Measurements from ENCODE around the gene COL23A1.

COL23A1 gene

DNA sequence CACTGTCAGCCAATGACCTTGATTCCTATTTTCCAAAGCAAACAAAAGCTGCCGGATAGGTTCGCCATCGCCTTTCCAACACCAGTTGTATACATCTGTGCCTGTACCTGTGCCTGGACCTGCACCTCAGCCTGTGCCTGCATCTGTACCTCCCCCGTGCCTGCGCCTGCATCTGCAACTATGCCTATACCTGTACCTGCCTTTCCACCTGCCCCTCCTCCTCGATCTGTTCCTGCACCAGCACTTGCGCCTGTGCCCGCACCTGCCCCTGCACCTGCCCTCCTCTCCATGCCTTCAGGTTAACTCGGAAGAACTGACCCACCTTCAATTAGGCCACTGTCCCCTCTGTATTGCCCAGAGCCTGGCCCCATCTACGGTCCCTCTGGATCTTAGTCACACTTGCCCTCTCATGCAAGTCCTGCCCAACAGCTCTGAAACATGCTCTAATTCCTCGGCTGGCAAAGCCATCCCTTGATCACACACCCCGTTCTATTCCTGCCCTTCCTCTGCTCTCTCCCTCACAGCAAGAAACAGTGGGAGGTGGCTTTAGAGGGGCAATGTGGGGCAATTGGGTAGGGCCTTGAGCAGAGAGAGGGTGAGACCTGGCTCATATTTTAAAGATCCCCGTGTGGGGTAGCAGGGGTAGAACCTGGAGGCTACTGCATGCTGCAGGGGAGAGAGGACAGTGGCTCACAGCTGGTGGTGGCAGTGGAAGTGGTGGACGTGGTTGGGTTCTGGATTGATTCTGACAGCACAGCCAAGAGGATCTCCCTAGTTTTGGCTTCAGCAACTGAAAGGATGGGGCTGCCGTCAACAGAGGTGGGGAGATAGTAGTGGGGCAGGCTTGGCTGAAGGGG, 298.0 kb downstream of the COL23A1 start:
- ATAC-seq: no peak
- no peak overlapping the region for H3K27ac Mint-ChIP-seq
- H3K36me3 Mint-ChIP-seq: no peaks in the 10 kb centered on the region
- peaks cover 50% of the 10 kb centered on the region for H3K27me3 Mint-ChIP-seq
- no peaks in the 10 kb centered on the region for H3K4me1 Mint-ChIP-seq
- no peak overlapping the region for H3K4me3 Mint-ChIP-seq
- H3K9me3 Mint-ChIP-seq: peaks cover 4% of the 10 kb centered on the region

DNA sequence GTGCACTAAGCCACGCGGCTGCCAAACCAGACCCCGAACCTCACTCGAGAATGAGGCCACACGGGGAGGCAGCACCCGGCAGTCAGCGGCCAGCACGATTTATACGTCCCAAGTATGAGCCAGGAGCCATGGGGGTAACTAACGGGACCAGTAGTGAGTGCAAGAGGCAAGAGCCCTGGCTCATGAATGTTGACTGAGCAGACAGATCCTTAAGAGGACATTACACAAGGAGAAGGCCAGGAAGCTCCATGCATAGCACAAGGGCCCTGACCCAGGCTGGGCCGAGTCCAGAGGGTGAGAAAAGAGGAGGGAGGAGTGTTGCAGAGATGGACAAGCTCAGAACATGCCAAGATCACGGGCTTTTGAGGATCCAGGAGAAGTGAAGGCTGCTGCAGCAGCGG, 299.0 kb downstream of the COL23A1 start:
- no peak overlapping the region for H3K27ac Mint-ChIP-seq
- peaks cover 4% of the 10 kb centered on the region for H3K9me3 Mint-ChIP-seq
- ATAC-seq: no peak
- no peaks in the 10 kb centered on the region for H3K36me3 Mint-ChIP-seq
- no peaks in the 10 kb centered on the region for H3K4me1 Mint-ChIP-seq
- H3K4me3 Mint-ChIP-seq: no peak overlapping the region
- H3K27me3 Mint-ChIP-seq: peaks cover 58% of the 10 kb centered on the region

DNA sequence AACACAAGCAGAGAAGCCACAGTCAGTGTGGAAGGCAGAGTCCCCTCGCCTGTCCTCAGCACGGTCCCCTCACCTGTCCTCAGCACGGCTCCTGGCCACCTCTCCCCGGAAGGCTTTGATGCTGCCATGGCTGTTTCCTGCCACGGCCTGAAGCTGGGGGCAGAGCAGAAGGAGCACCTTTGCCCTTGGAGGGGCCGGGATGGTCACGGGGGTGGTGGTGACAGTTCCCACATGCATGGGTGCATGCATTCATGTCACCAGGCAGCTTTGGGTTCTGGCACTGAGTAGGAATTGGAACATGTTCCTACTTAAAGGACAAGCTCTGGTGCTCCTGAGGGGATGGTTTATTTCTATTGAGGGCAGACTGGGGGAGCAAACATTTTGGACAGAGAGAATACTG, 299.8 kb downstream of the COL23A1 start:
- peaks cover under 1% of the 10 kb centered on the region for H3K9me3 Mint-ChIP-seq
- ATAC-seq: no peak
- peaks cover 60% of the 10 kb centered on the region for H3K27me3 Mint-ChIP-seq

DNA sequence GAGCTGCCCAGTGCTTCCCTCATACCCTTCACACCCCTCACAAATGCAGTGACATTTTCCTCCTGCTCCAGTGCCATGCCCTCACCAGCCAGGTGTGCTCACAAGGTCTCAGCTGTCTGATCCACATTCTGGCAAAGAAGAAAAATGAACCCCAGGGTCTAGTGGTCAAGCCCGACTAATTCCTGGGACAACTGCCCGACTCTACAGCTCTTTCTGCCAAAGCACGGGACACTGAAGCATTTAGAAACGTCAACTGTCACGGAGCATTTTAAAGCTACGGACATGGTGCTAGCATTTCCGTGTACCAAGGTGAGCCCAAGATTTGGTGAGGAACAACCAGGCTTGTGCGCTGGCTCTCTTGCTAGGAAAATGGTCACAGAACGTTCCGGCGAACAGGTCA, 300.8 kb downstream of the COL23A1 start:
- Mint-ChIP-seq H3K27ac (no peak overlapping the region), H3K9me3 (no peaks in the 10 kb centered on the region), H3K4me1 (no peaks in the 10 kb centered on the region), H3K27me3 (peaks cover 60% of the 10 kb centered on the region), H3K36me3 (no peaks in the 10 kb centered on the region), H3K4me3 (no peak overlapping the region)
- no peak for ATAC-seq

More for the DNA sequence above, 299.8 kb downstream of the COL23A1 start:
- Mint-ChIP-seq H3K27ac (no peak overlapping the region), H3K4me3 (no peak overlapping the region), H3K4me1 (no peaks in the 10 kb centered on the region), H3K36me3 (no peaks in the 10 kb centered on the region)

DNA sequence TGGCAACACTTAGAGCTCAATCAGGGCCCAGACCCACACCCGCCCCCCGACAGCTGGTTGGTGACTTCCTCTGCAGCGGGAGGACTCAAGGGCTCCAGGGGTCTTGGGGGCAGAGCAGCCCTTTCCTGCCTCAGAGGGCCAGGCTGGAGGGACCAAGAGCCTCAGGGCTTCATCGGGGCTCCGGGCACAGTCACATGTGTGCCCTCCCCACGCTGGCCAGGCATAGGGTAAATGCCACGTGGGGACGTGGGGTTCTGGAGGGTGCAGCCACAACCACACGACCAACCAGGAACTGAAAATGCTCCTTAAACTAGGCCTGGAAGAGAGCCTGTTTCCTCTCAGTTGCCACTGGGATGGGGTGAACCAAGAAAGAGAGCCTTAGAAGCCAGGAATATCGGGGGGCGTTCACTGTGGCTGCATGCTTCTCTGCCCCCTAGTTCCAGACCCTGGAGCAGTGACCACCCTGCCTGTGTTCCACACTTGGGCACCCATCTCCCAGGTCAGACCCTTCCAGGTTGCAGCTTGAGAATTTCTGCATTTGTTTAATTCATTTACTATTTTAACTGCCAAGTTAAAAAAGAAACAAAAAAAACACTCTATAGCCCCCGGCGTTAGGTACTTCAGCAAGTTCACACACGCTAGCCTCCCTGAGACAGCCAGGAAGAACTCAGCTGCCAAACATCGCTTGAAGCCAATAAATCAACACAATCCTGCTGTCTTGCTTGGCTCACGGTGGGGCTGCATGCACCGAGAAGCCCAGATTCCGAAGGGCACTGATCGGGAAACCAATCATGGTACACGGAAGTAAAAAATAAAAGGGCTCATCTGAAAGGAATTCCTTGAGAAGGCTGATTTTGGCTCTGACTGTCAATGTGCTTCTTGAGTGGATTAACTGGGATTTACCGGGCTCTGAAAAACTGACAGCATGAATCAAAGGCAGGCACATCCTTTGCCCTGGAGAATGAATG, 301.5 kb downstream of the COL23A1 start:
- H3K4me1 Mint-ChIP-seq: no peaks in the 10 kb centered on the region
- H3K27ac Mint-ChIP-seq: no peak overlapping the region
- H3K27me3 Mint-ChIP-seq: peaks cover 59% of the 10 kb centered on the region
- no peak overlapping the region for H3K4me3 Mint-ChIP-seq
- no peak for ATAC-seq
- H3K36me3 Mint-ChIP-seq: no peaks in the 10 kb centered on the region
- peaks cover 2% of the 10 kb centered on the region for H3K9me3 Mint-ChIP-seq

DNA sequence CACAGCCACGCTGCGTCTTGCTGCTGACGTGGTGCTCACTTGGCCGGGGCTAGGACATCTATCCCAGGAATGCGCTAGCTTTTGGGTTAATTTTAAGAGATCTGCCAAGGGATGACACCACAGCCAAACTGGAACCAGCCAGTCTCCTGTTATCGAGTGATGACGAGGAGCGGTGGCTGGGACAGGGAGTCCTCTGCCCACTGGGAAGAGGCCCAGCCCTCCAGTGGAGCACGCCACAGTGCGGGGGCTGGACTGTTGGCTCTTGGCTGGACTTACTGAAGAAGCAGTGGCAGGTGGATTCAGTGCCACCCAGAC, 302.4 kb downstream of the COL23A1 start:
- Mint-ChIP-seq H3K9me3 (peaks cover 8% of the 10 kb centered on the region), H3K27me3 (peaks cover 50% of the 10 kb centered on the region), H3K4me3 (no peak overlapping the region), H3K36me3 (no peaks in the 10 kb centered on the region), H3K27ac (no peak overlapping the region), H3K4me1 (no peaks in the 10 kb centered on the region)
- no peak for ATAC-seq

DNA sequence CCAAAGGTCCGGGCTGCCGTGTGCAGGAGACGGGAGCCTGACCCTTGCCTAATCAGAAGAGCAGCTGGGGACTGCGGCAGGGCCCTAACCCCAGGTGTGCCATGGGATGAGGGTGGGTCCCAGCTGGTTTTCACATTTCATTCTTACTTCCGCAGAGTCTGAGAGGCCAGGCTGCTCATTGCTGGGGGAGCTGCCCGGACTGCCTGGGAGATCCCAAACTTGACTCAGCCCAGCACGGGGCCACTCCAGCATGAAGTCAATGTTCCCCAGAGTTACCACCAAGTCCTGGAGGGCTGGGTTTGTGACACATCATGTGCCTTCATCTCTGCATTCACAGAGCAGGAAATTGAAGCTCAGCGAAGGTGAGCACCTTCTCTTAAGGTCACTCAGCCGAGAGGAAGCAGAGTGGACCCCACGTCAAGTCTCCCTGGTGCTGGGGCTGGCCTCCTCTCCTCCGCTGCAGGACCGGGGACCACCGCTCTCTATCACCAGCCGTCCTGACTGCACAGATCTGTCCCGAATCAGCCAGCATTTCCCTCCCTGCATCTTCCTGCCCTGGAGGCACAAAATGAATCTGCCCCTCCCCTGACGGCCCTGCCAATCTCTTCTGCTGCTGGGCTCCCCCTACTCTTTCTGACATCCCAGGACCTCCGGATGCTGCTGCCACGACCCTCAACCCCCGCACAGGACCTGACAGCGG, 303.0 kb downstream of the COL23A1 start:
- no peak for ATAC-seq
- H3K4me1 Mint-ChIP-seq: no peaks in the 10 kb centered on the region
- peaks cover 45% of the 10 kb centered on the region for H3K27me3 Mint-ChIP-seq
- H3K9me3 Mint-ChIP-seq: peaks cover 8% of the 10 kb centered on the region
- H3K4me3 Mint-ChIP-seq: no peak overlapping the region
- H3K27ac Mint-ChIP-seq: no peak overlapping the region
- no peaks in the 10 kb centered on the region for H3K36me3 Mint-ChIP-seq

DNA sequence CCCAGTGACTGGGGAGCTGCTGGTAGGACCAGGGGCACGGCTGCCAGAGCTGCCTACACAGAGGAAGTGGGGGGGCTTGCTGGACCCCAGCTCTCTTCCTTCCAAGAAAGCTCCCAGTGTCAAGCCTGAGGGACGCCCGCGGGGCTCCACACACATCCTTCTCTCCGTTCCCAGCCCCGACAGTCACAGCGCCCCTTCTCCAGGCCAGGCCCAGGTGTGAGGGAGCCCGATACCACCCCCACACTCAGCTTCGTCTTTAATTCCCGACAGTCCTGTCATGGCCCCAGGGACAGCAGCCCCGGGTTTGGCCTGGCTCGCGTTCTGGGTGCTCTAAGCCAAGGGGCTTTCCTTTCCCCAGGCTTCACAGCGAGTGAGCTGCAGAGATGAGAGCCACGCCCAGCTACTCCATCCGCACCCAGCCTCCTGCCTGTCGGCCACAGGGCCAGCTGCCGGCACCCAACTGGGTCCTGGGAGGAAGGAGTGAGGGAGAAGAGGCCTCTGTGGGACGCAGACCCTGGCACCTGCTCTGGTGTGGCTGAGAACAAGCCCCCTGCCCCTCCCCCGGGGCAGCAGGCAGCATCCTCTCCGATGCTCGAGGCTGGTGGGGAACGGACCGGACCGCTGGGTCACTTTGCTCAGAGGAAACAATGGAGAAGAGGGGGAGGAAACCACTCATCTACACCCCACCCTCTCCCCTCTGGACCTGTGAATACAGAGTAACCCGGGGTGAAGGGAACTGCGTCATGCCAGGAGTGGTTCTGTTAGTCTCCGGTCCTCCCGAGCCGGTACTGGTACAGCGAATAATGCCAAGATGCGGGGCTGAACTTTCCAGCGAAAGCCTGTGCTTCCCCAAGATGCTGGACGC, 303.7 kb downstream of the COL23A1 start:
- Mint-ChIP-seq H3K27me3 (peaks cover 37% of the 10 kb centered on the region), H3K4me1 (no peaks in the 10 kb centered on the region), H3K27ac (no peak overlapping the region), H3K36me3 (no peaks in the 10 kb centered on the region), H3K9me3 (peaks cover 8% of the 10 kb centered on the region), H3K4me3 (no peak overlapping the region)
- ATAC-seq: peak; percentile 10

DNA sequence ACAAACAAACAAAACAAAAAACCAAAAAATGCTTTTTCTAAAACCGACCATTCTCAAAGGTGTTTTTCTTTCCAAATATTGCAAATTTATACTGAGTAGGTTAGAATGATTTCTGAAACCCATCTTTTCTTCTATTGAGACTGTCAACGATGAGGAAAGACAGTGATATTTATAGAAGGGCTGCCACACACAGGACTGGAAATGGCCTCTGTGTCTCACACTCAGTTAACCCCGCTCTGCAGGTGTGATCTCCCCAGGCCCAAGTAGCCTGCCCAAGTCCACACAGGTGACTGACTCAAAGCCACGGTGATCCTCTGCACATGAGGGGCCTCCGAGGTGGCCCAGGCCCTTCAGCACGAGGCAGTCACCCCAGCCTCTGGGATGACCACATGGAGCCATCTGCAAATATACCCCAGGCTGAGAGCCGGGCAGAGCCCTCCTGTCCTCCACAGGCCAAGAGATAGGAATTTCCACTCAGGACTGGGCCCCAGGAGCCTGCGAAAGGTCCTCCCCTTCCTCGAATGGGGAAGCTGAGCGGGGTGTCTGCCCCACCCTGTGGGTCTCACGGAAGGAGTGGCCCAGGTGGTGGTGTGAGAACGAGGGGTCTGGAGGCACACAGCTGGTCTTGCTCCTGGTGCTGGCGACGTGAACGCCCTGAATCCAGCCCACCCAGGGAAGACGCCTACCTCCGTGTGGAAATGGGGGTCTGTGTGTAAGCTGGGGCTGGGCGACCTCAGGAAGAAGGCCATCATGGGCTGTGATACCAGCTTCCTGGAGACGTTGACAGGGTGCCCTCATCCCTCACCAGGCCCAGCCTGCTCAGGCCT, 304.6 kb downstream of the COL23A1 start:
- Mint-ChIP-seq H3K36me3 (no peaks in the 10 kb centered on the region), H3K4me3 (no peak overlapping the region), H3K27ac (no peak overlapping the region), H3K9me3 (peaks cover 8% of the 10 kb centered on the region), H3K27me3 (peaks cover 33% of the 10 kb centered on the region), H3K4me1 (no peaks in the 10 kb centered on the region)
- no peak for ATAC-seq

DNA sequence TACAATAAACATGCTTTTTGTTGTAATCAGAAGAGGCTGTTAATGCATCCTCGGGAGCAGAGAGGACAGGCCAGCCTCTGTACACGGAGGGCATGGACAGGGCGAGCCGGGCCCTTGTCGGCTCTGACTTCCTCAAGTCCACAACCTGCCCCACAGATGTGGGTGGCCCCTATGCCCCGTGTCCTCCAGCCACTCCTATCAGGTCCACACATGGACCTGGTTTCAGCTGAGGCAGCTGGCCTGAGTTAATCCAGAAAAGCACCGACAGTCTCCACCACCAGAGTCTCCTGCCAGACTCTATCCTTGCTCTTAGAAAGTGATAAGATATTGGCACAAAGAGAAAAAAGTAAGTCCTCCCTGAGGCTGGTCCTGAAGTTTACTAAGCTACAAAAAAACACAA, 305.2 kb downstream of the COL23A1 start:
- Mint-ChIP-seq H3K4me3 (no peak overlapping the region), H3K36me3 (no peaks in the 10 kb centered on the region), H3K27me3 (peaks cover 33% of the 10 kb centered on the region), H3K27ac (no peak overlapping the region), H3K9me3 (peaks cover 8% of the 10 kb centered on the region), H3K4me1 (peaks cover 5% of the 10 kb centered on the region)
- ATAC-seq: no peak

DNA sequence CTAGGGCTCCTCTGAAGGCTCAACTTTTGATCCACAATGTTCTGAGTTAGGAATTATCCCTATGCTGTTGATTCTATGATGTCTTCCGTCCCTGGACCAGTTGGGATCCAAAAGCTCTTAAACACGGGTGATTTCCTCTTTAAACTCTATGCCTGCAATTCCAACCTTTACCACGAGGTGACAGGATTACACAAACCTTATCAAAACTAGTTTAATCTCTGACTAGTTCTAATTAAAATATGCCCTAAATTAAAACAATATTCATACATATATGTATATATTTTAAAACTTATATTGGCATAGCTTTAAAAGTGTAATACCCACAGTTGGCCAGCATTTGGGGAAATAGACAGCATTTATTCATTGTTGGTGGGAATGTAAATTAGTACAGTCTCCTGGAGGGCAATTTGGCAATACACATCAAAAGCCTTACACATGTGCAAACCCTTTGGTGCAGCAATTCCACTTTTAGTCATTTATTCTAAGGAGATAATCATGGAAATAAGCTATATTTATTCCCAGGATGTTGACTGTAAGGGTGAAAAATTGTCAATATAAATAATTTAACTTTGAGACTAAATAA, 306.0 kb downstream of the COL23A1 start:
- Mint-ChIP-seq H3K36me3 (no peaks in the 10 kb centered on the region), H3K4me1 (peaks cover 10% of the 10 kb centered on the region), H3K4me3 (no peak overlapping the region), H3K27ac (no peak overlapping the region), H3K27me3 (peaks cover 42% of the 10 kb centered on the region), H3K9me3 (peaks cover 8% of the 10 kb centered on the region)
- no peak for ATAC-seq

DNA sequence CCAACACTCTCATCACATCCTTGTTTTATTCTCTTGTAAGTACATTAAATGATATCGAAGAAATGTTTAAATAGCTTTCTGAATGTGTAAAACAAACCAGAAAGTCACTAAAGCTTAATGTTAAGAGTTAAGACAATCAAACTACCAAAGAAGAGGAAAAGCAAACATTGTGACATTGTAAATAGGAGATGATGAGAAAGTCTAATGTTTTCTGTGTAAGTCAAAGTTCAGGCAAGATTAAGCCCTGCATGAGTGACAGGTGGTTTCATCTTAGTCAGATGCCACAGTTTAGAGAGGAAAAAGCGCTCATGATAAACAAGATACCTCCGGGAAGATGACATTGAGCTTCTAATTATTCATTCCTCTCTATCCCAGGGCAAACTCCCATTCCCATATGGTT, 306.7 kb downstream of the COL23A1 start:
- Mint-ChIP-seq H3K27ac (no peak overlapping the region), H3K27me3 (peaks cover 48% of the 10 kb centered on the region), H3K36me3 (no peaks in the 10 kb centered on the region), H3K4me3 (no peak overlapping the region), H3K9me3 (peaks cover 8% of the 10 kb centered on the region), H3K4me1 (peaks cover 10% of the 10 kb centered on the region)
- no peak for ATAC-seq

DNA sequence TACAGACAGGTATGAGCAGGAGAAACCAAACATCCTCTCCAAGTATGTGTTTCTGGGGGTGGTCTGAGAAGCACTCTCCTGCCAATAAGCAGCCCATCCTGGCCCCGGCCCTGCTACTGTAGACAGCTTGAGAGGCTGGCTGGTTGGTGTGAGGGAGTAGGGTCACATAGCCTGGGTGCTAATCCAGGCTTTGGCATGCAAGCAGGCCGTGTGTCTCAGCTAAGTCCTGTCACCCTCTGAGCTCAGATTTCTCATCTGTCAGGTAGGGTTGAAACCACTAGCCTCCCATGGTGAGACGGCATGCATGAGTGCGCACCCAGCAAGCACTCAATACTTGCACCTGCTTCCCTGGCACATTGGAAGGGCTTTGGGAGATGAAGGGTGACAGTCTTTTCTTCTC, 307.8 kb downstream of the COL23A1 start:
- no peak overlapping the region for H3K27ac Mint-ChIP-seq
- ATAC-seq: no peak
- no peaks in the 10 kb centered on the region for H3K36me3 Mint-ChIP-seq
- H3K4me3 Mint-ChIP-seq: no peak overlapping the region
- H3K4me1 Mint-ChIP-seq: peaks cover 10% of the 10 kb centered on the region
- peaks cover 49% of the 10 kb centered on the region for H3K27me3 Mint-ChIP-seq
- peaks cover 8% of the 10 kb centered on the region for H3K9me3 Mint-ChIP-seq

Data from stimulated activated memory B cell treated with anti-CD40 and anti-IgM and Interleukin-4, amounts not matched to agents 10 μg/mL and 1 μg/mL and 100 μg/mL, for 72 hours (primary cell).